ENCODE data around the gene HDAC4.

HDAC4 gene

GRCh38 chr2:239392688-239393387 lies 8.0 kb downstream of the HDAC4 start:
- H3K27me3 ChIP-seq (ENCODE audit: control insufficient read depth, insufficient read depth, low read length) = no peaks in the 10 kb centered on the region
- H3K36me3 ChIP-seq (ENCODE audit: control insufficient read depth, insufficient read depth, low read length) = no peaks in the 10 kb centered on the region
- H3K9me3 ChIP-seq (ENCODE audit: control insufficient read depth, low read length) = no peaks in the 10 kb centered on the region
- peaks cover 6% of the 10 kb centered on the region for H3K4me1 ChIP-seq (ENCODE audit: control insufficient read depth, insufficient read depth, low read length)
- no peak overlapping the region for H3K4me3 ChIP-seq (ENCODE audit: low read length)
- H3K9ac ChIP-seq (ENCODE audit: low read length) = no peak overlapping the region

GRCh38 chr2:239392072-239392357 lies 8.8 kb downstream of the HDAC4 start:
- Histone ChIP-seq H3K4me3 (ENCODE audit: low read length) (no peak overlapping the region), H3K9me3 (ENCODE audit: control insufficient read depth, low read length) (no peaks in the 10 kb centered on the region), H3K9ac (ENCODE audit: low read length) (no peak overlapping the region), H3K4me1 (ENCODE audit: control insufficient read depth, insufficient read depth, low read length) (peaks cover 6% of the 10 kb centered on the region), H3K27me3 (ENCODE audit: control insufficient read depth, insufficient read depth, low read length) (no peaks in the 10 kb centered on the region), H3K36me3 (ENCODE audit: control insufficient read depth, insufficient read depth, low read length) (no peaks in the 10 kb centered on the region)

- no peaks in the 10 kb centered on the region for H3K9me3 ChIP-seq (ENCODE audit: control insufficient read depth, low read length)
- H3K27me3 ChIP-seq (ENCODE audit: control insufficient read depth, insufficient read depth, low read length) = no peaks in the 10 kb centered on the region
- no peak overlapping the region for H3K4me3 ChIP-seq (ENCODE audit: low read length)
- H3K36me3 ChIP-seq (ENCODE audit: control insufficient read depth, insufficient read depth, low read length) = no peaks in the 10 kb centered on the region
- H3K4me1 ChIP-seq (ENCODE audit: control insufficient read depth, insufficient read depth, low read length) = peaks cover 6% of the 10 kb centered on the region
- no peak overlapping the region for H3K9ac ChIP-seq (ENCODE audit: low read length)
Measured at GRCh38 chr2:239391286-239392071, 9.3 kb downstream of the HDAC4 start.

- Histone ChIP-seq H3K36me3 (ENCODE audit: control insufficient read depth, insufficient read depth, low read length) (no peaks in the 10 kb centered on the region), H3K9ac (ENCODE audit: low read length) (no peak overlapping the region)
Measured at GRCh38 chr2:239390546-239391285, 10.1 kb downstream of the HDAC4 start.

GRCh38 chr2:239389414-239390329 lies 11.1 kb downstream of the HDAC4 start:
- peaks cover 6% of the 10 kb centered on the region for H3K4me1 ChIP-seq (ENCODE audit: control insufficient read depth, insufficient read depth, low read length)
- H3K27me3 ChIP-seq (ENCODE audit: control insufficient read depth, insufficient read depth, low read length) = no peaks in the 10 kb centered on the region
- no peaks in the 10 kb centered on the region for H3K9me3 ChIP-seq (ENCODE audit: control insufficient read depth, low read length)
- no peak overlapping the region for H3K9ac ChIP-seq (ENCODE audit: low read length)
- H3K4me3 ChIP-seq (ENCODE audit: low read length) = no peak overlapping the region
- no peaks in the 10 kb centered on the region for H3K36me3 ChIP-seq (ENCODE audit: control insufficient read depth, insufficient read depth, low read length)

More at GRCh38 chr2:239390546-239391285, 10.1 kb downstream of the HDAC4 start:
- Histone ChIP-seq H3K9me3 (ENCODE audit: control insufficient read depth, low read length) (no peaks in the 10 kb centered on the region), H3K4me3 (ENCODE audit: low read length) (no peak overlapping the region), H3K27me3 (ENCODE audit: control insufficient read depth, insufficient read depth, low read length) (no peaks in the 10 kb centered on the region), H3K4me1 (ENCODE audit: control insufficient read depth, insufficient read depth, low read length) (peaks cover 6% of the 10 kb centered on the region)

GRCh38 chr2:239388236-239389151 lies 12.3 kb downstream of the HDAC4 start:
- H3K27me3 ChIP-seq (ENCODE audit: control insufficient read depth, insufficient read depth, low read length) = no peaks in the 10 kb centered on the region
- H3K4me3 ChIP-seq (ENCODE audit: low read length) = no peak overlapping the region
- no peak overlapping the region for H3K9ac ChIP-seq (ENCODE audit: low read length)
- H3K36me3 ChIP-seq (ENCODE audit: control insufficient read depth, insufficient read depth, low read length) = no peaks in the 10 kb centered on the region
- no peaks in the 10 kb centered on the region for H3K9me3 ChIP-seq (ENCODE audit: control insufficient read depth, low read length)
- H3K4me1 ChIP-seq (ENCODE audit: control insufficient read depth, insufficient read depth, low read length) = peaks cover 6% of the 10 kb centered on the region

GRCh38 chr2:239387811-239388210 lies 13.0 kb downstream of the HDAC4 start:
- H3K4me3 ChIP-seq (ENCODE audit: low read length) = no peak overlapping the region
- H3K9ac ChIP-seq (ENCODE audit: low read length) = no peak overlapping the region
- no peaks in the 10 kb centered on the region for H3K9me3 ChIP-seq (ENCODE audit: control insufficient read depth, low read length)
- H3K4me1 ChIP-seq (ENCODE audit: control insufficient read depth, insufficient read depth, low read length) = peaks cover under 1% of the 10 kb centered on the region
- H3K36me3 ChIP-seq (ENCODE audit: control insufficient read depth, insufficient read depth, low read length) = no peaks in the 10 kb centered on the region
- no peaks in the 10 kb centered on the region for H3K27me3 ChIP-seq (ENCODE audit: control insufficient read depth, insufficient read depth, low read length)

- Histone ChIP-seq H3K4me1 (ENCODE audit: control insufficient read depth, insufficient read depth, low read length) (no peaks in the 10 kb centered on the region), H3K27me3 (ENCODE audit: control insufficient read depth, insufficient read depth, low read length) (no peaks in the 10 kb centered on the region), H3K36me3 (ENCODE audit: control insufficient read depth, insufficient read depth, low read length) (no peaks in the 10 kb centered on the region), H3K9me3 (ENCODE audit: control insufficient read depth, low read length) (no peaks in the 10 kb centered on the region), H3K4me3 (ENCODE audit: low read length) (no peak overlapping the region), H3K9ac (ENCODE audit: low read length) (no peak overlapping the region)
Measured at GRCh38 chr2:239386872-239387445, 13.9 kb downstream of the HDAC4 start.

GRCh38 chr2:239386001-239386670 lies 14.7 kb downstream of the HDAC4 start:
- no peaks in the 10 kb centered on the region for H3K9me3 ChIP-seq (ENCODE audit: control insufficient read depth, low read length)

More at GRCh38 chr2:239386001-239386670, 14.7 kb downstream of the HDAC4 start:
- Histone ChIP-seq H3K27me3 (ENCODE audit: control insufficient read depth, insufficient read depth, low read length) (no peaks in the 10 kb centered on the region), H3K36me3 (ENCODE audit: control insufficient read depth, insufficient read depth, low read length) (no peaks in the 10 kb centered on the region), H3K9ac (ENCODE audit: low read length) (no peak overlapping the region), H3K4me1 (ENCODE audit: control insufficient read depth, insufficient read depth, low read length) (no peaks in the 10 kb centered on the region), H3K4me3 (ENCODE audit: low read length) (no peak overlapping the region)

Measured in mucosa of stomach (tissue), 1 donor.